ENCODE measurements around the gene ATL1. TPM values are rescaled to one million over a fixed set of nuclear protein-coding genes. Genes with fewer than 3 reads are reported as not detected.

The ATL1 gene
- total and polyA plus RNA-seq, 2 of the 8 experiments (the other 6 are each of a cell fraction or from before 2014, with no cell fraction given) = 4.0 to 5.9 TPM

DNA sequence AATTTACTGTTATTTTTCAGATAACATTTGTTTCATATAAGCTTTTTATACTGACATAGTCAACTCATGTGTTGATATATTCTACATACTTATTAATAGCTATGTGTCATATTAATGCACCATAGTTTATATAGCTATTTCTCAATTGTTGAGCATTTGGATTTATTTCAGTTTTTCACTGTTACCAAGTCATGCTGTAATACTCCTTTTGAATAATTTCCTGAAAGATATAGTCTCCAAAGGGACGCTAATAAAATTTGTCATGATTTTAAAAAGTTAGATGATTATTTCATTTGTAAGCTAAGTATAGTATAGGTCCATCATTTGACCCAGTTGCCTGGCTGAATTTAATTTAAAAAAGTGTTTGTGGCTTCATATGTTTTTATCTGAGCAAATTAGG, 47.8 kb downstream of the ATL1 start:
- H3K27me3 ChIP-seq (replicated peaks in 1 of 4; ENCODE audit: control insufficient read depth in 3 of 4, extremely low read depth in 1 of 4, insufficient read depth in 3 of 4, low read length in 3 of 4) = no peaks in the 10 kb centered on the region
- POLR2A ChIA-PET (ENCODE audit: partially characterized antibody) = no interaction called here
- 100% methylated on average over 1 of the region's 1 CpG; no CpG with 5 or more reads in 1 of the 2 experiments for WGBS, 2 experiments (ENCODE audit: extremely low coverage in 1 of 2, insufficient coverage in 1 of 2, insufficient read length in 1 of 2, insufficient replicate concordance in 2 of 2, low coverage in 1 of 2, low lambda C conversion rate in 2 of 2, missing lambda C conversion rate in 1 of 2)
- no peak overlapping the region for H2BK15ac ChIP-seq (ENCODE audit: low read length)
- H2BK20ac ChIP-seq (ENCODE audit: low read length) = no peak overlapping the region
- TF ChIP-seq CEBPB (IDR thresholded peaks at IDR 0.05; ENCODE audit: low read depth, low read length) (no peak), TAF7 (optimal IDR thresholded peaks at IDR 0.05; ENCODE audit: borderline replicate concordance, low read depth, low read length) (no peak), CBX5 (IDR thresholded peaks at IDR 0.05; ENCODE audit: low read depth, low read length) (no peak), GTF2F1 (IDR thresholded peaks at IDR 0.05; ENCODE audit: borderline replicate concordance, low read depth, low read length) (no peak), PHF8 (conservative IDR thresholded peaks at IDR 0.05; ENCODE audit: low read depth, low read length) (no peak)
- no peak overlapping the region for H3K9ac ChIP-seq (replicated peaks in 1 of 4; ENCODE audit: extremely low read depth in 1 of 4, low read depth in 3 of 4, low read length in 3 of 4)
- no peaks in the 10 kb centered on the region for H3K4me1 ChIP-seq (replicated peaks in 1 of 4; ENCODE audit: control insufficient read depth in 3 of 4, insufficient read depth in 4 of 4, low read length in 3 of 4)
- H3K18ac ChIP-seq (ENCODE audit: extremely low read depth, low read length) = no peak overlapping the region
- no peak for FAIRE-seq
- H2BK120ac ChIP-seq (replicated peaks; ENCODE audit: low read depth, low read length) = no peak overlapping the region
- H2BK5ac ChIP-seq (ENCODE audit: low read depth, low read length) = no peak overlapping the region
- H3K23ac ChIP-seq (ENCODE audit: insufficient read length) = no peak overlapping the region
- no peaks in the 10 kb centered on the region for H3K79me2 ChIP-seq (ENCODE audit: control insufficient read depth in 1 of 2, insufficient read depth in 2 of 2, low read length in 2 of 2)
- no peaks in the 10 kb centered on the region for H3K36me3 ChIP-seq (ENCODE audit: control insufficient read depth in 2 of 4, insufficient read depth in 4 of 4, low read length in 3 of 4)
- H3K79me1 ChIP-seq (ENCODE audit: low read depth, low read length) = no peaks in the 10 kb centered on the region
- DNase-seq (ENCODE audit: low read depth in 1 of 2, low spot score in 2 of 2) = no peak
- no peak overlapping the region for H3K14ac ChIP-seq (ENCODE audit: insufficient read length)
- H4K5ac ChIP-seq (ENCODE audit: insufficient read length, low read depth, low read length) = no peak overlapping the region
- no peak overlapping the region for H2BK12ac ChIP-seq (ENCODE audit: low read depth, low read length)
- no peak overlapping the region for H3K4me2 ChIP-seq (ENCODE audit: insufficient read depth in 1 of 2, low read depth in 2 of 2, low read length in 2 of 2)
- H3K4me3 ChIP-seq (ENCODE audit: extremely low read depth in 1 of 4, insufficient read depth in 2 of 4, low read depth in 3 of 4, low read length in 4 of 4) = no peak overlapping the region
- no peaks in the 10 kb centered on the region for H3K9me3 ChIP-seq (ENCODE audit: insufficient read depth in 2 of 2, low read depth in 1 of 2, low read length in 1 of 2)
- no peak overlapping the region for H3K56ac ChIP-seq (replicated peaks; ENCODE audit: insufficient read length, low read depth, low read length)
- CTCF ChIA-PET (ENCODE audit: partially characterized antibody) = interaction anchor here (1.2 kb wide), 1 partner anchor 67 kb away, joined by 3 read pairs; no protein-coding TSS in a partner anchor
- no peak overlapping the region for H4K8ac ChIP-seq (ENCODE audit: extremely low read depth, insufficient read depth, low read length)
- H3K4ac ChIP-seq (replicated peaks; ENCODE audit: insufficient read length, low read depth, low read length) = no peak overlapping the region
- no peak overlapping the region for H4K91ac ChIP-seq (replicated peaks; ENCODE audit: insufficient read length, low read length)
- no peaks in the 10 kb centered on the region for H3K23me2 ChIP-seq (ENCODE audit: low read depth, low read length)
- no peaks in the 10 kb centered on the region for H4K20me1 ChIP-seq (replicated peaks in 1 of 2; ENCODE audit: control insufficient read depth in 1 of 2, insufficient read depth in 2 of 2, low read length in 2 of 2)
- H2AFZ ChIP-seq (ENCODE audit: low read length) = no peak overlapping the region
- no peak overlapping the region for H2AK5ac ChIP-seq (ENCODE audit: low read depth, low read length)
- no peak overlapping the region for H3K27ac ChIP-seq (ENCODE audit: low read depth, low read length)

Data from H1 (cell line).